H1 (cell line): ENCODE data around the gene ZNF609. TPM values are rescaled to one million over a fixed set of nuclear protein-coding genes. Genes with fewer than 3 reads are reported as not detected.

Source experiments
- CTCF ChIA-PET: fragments of 300-600 bp; sonication (Branson Sonifier 250); formaldehyde crosslinking; loops from one replicate; lab custom pipeline; 2021; ENCODE audit not compliant: partially characterized antibody; lab: Charles Lee
- POLR2A ChIA-PET: fragments of 300-600 bp; sonication (Branson Sonifier 250); formaldehyde crosslinking; loops from one replicate; lab custom pipeline; 2021; ENCODE audit warnings: inconsistent platforms; ENCODE audit not compliant: partially characterized antibody; lab: Charles Lee
- DNase-seq, 2 experiments: peaks; one replicate each; pipeline versions ENCODE4 v3.0.0 to v3.0.0-alpha.2; 2010 to 2022; ENCODE audit warnings: low spot score in 2 of 2, low read depth in 1 of 2, mixed read lengths in 1 of 2
- FAIRE-seq: peaks from 2 replicates; lab custom pipeline; 2011; peaks lifted over from hg19 to GRCh38; lab: Jason Lieb, UNC
- H2AFZ ChIP-seq: 2 replicates; pipeline ENCODE4 v1.8.1; 2012; ENCODE audit warnings: low read length, inconsistent platforms
- H2AK5ac ChIP-seq: 2 replicates; pipeline ENCODE4 v1.6.1; 2013; ENCODE audit warnings: low read depth, low read length
- H2BK120ac ChIP-seq: replicated peaks from 2 replicates; pipeline ENCODE3; 2013; ENCODE audit warnings: low read depth, low read length, inconsistent platforms
- H2BK12ac ChIP-seq: 2 replicates; pipeline ENCODE4 v1.6.1; 2013; ENCODE audit warnings: low read depth, low read length
- H2BK15ac ChIP-seq: 2 replicates; pipeline ENCODE4 v1.6.1; 2013; ENCODE audit warnings: low read length
- H2BK20ac ChIP-seq: 2 replicates; pipeline ENCODE4 v1.6.1; 2013; ENCODE audit warnings: low read length
- H2BK5ac ChIP-seq: 2 replicates; pipeline ENCODE4 v1.6.1; 2013; ENCODE audit warnings: low read depth, low read length
- H3K14ac ChIP-seq: 2 replicates; pipeline ENCODE4 v1.6.1; 2013; ENCODE audit warnings: inconsistent platforms; ENCODE audit not compliant: insufficient read length
- H3K18ac ChIP-seq: 2 replicates; pipeline ENCODE4 v1.6.1; 2013; ENCODE audit warnings: low read length; ENCODE audit errors: extremely low read depth
- H3K23ac ChIP-seq: 2 replicates; pipeline ENCODE4 v1.6.1; 2013; ENCODE audit warnings: inconsistent platforms; ENCODE audit not compliant: insufficient read length
- H3K23me2 ChIP-seq: 2 replicates; pipeline ENCODE4 v1.6.1; 2013; ENCODE audit warnings: low read depth, low read length
- H3K27ac ChIP-seq: 2 replicates; pipeline ENCODE4 v1.6.1; 2011; ENCODE audit warnings: low read depth, low read length, inconsistent platforms
- H3K27me3 ChIP-seq, 4 experiments: replicated peaks in 1 of 4; 1 replicate in 1 of 4; 2 replicates in 3 of 4; pipeline versions ENCODE4 v1.6.1 to v1.8.1; 2011 to 2013; ENCODE audit warnings: low read length in 3 of 4, mild to moderate bottlenecking in 3 of 4, inconsistent platforms in 2 of 4, mixed read lengths in 2 of 4, moderate library complexity in 1 of 4; ENCODE audit not compliant: control insufficient read depth in 3 of 4, insufficient read depth in 3 of 4; ENCODE audit errors: extremely low read depth in 1 of 4
- H3K36me3 ChIP-seq, 4 experiments: 2 replicates each; pipeline versions ENCODE4 v1.6.1 to v1.8.1; 2011 to 2013; ENCODE audit warnings: mild to moderate bottlenecking in 4 of 4, low read length in 3 of 4, moderate library complexity in 2 of 4, control low read depth in 1 of 4, inconsistent platforms in 1 of 4; ENCODE audit not compliant: insufficient read depth in 4 of 4, control insufficient read depth in 2 of 4
- H3K4ac ChIP-seq: replicated peaks from 2 replicates; pipeline ENCODE3; 2013; ENCODE audit warnings: low read length, low read depth, mixed read lengths, inconsistent platforms; ENCODE audit not compliant: insufficient read length
- H3K4me1 ChIP-seq, 4 experiments: replicated peaks in 1 of 4; 1 replicate in 1 of 4; 2 replicates in 3 of 4; pipeline versions ENCODE4 v1.6.1 to v1.8.1; 2011 to 2013; ENCODE audit warnings: low read length in 3 of 4, inconsistent platforms in 2 of 4, mixed read lengths in 1 of 4; ENCODE audit not compliant: insufficient read depth in 4 of 4, control insufficient read depth in 3 of 4
- H3K4me2 ChIP-seq, 2 experiments: 2 replicates each; pipeline versions ENCODE4 v1.6.1 to v1.8.1; 2011 to 2013; ENCODE audit warnings: low read depth in 2 of 2, low read length in 2 of 2, control low read depth in 1 of 2, inconsistent platforms in 1 of 2, mild to moderate bottlenecking in 1 of 2; ENCODE audit not compliant: insufficient read depth in 1 of 2
- H3K4me3 ChIP-seq, 4 experiments: fragments of 200-600, 300-600 bp in 1 of 4; sonication (generic), shearing (Covaris generic), sonication (Bioruptor Twin) in 1 of 4; 2 replicates each; pipeline versions ENCODE4 v1.5.1 to v1.8.1; 2011 to 2016; ENCODE audit warnings: low read length in 4 of 4, low read depth in 3 of 4, control low read depth in 2 of 4, inconsistent platforms in 2 of 4, mild to moderate bottlenecking in 2 of 4, mixed read lengths in 1 of 4, moderate library complexity in 1 of 4; ENCODE audit not compliant: insufficient read depth in 2 of 4; ENCODE audit errors: extremely low read depth in 1 of 4
- H3K56ac ChIP-seq: replicated peaks from 2 replicates; pipeline ENCODE3; 2013; ENCODE audit warnings: low read depth, mild to moderate bottlenecking, mixed read lengths, low read length, inconsistent platforms; ENCODE audit not compliant: insufficient read length
- H3K79me1 ChIP-seq: 2 replicates; pipeline ENCODE4 v1.6.1; 2013; ENCODE audit warnings: low read depth, low read length, control low read depth
- H3K79me2 ChIP-seq, 2 experiments: 2 replicates each; pipeline versions ENCODE4 v1.6.1 to v1.8.1; 2012 to 2013; ENCODE audit warnings: low read length in 2 of 2, mild to moderate bottlenecking in 2 of 2, inconsistent platforms in 1 of 2; ENCODE audit not compliant: insufficient read depth in 2 of 2, control insufficient read depth in 1 of 2
- H3K9ac ChIP-seq, 4 experiments: replicated peaks in 1 of 4; 1 replicate in 1 of 4; 2 replicates in 3 of 4; pipeline versions ENCODE4 v1.6.1 to v1.8.1; 2011 to 2013; ENCODE audit warnings: low read depth in 3 of 4, low read length in 3 of 4, control low read depth in 2 of 4, mild to moderate bottlenecking in 2 of 4, moderate library complexity in 2 of 4, inconsistent platforms in 1 of 4; ENCODE audit errors: extremely low read depth in 1 of 4
- H3K9me3 ChIP-seq, 2 experiments: 2 replicates each; pipeline versions ENCODE4 v1.6.1 to v1.8.1; 2012 to 2013; ENCODE audit warnings: mild to moderate bottlenecking in 2 of 2, moderate library complexity in 2 of 2, control low read depth in 1 of 2, inconsistent platforms in 1 of 2, low read depth in 1 of 2, low read length in 1 of 2, mixed read lengths in 1 of 2; ENCODE audit not compliant: insufficient read depth in 2 of 2
- H4K20me1 ChIP-seq, 2 experiments: replicated peaks in 1 of 2; 2 replicates each; pipeline versions ENCODE3 to v1.8.1; 2011 to 2013; ENCODE audit warnings: inconsistent platforms in 2 of 2, low read length in 2 of 2, mild to moderate bottlenecking in 1 of 2; ENCODE audit not compliant: insufficient read depth in 2 of 2, control insufficient read depth in 1 of 2
- H4K5ac ChIP-seq: 2 replicates; pipeline ENCODE4 v1.6.1; 2013; ENCODE audit warnings: low read length, low read depth, mixed read lengths, inconsistent platforms; ENCODE audit not compliant: insufficient read length
- H4K8ac ChIP-seq: 2 replicates; pipeline ENCODE4 v1.8.0; 2013; ENCODE audit warnings: mild to moderate bottlenecking, moderate library complexity, low read length, inconsistent platforms; ENCODE audit not compliant: insufficient read depth; ENCODE audit errors: extremely low read depth
- H4K91ac ChIP-seq: replicated peaks from 2 replicates; pipeline ENCODE3; 2013; ENCODE audit warnings: low read length, mixed read lengths, inconsistent platforms; ENCODE audit not compliant: insufficient read length
- ASH2L ChIP-seq: fragments of 200-600, 300-600 bp; sonication (generic); IDR thresholded peaks from one replicate; pipeline ENCODE4 v1.7.1; 2017; ENCODE audit warnings: low read length
- CHD2 ChIP-seq: IDR thresholded peaks from 2 replicates; pipeline ENCODE4 v1.6.1; 2012; ENCODE audit warnings: low read length, improper control_type of control experiment
- FOSL1 ChIP-seq: IDR thresholded peaks from 2 replicates; pipeline ENCODE4 v1.6.1; 2011; ENCODE audit warnings: mild to moderate bottlenecking, low read depth, low read length, moderate library complexity; ENCODE audit not compliant: insufficient read depth
- HDAC2 ChIP-seq, 2 experiments: fragments of 300-600 bp in 1 of 2; sonication (generic) in 1 of 2; IDR thresholded peaks; 2 replicates each; pipeline ENCODE4 v1.6.1; 2011 to 2012; ENCODE audit warnings: low read depth in 2 of 2, low read length in 2 of 2, mild to moderate bottlenecking in 2 of 2, moderate library complexity in 2 of 2, borderline replicate concordance in 1 of 2, inconsistent platforms in 1 of 2
- SP4 ChIP-seq: IDR thresholded peaks from 2 replicates; pipeline ENCODE4 v1.6.1; 2012; ENCODE audit warnings: low read length, inconsistent platforms
- SUZ12 ChIP-seq: fragments of 200-600 bp; sonication (generic); IDR thresholded peaks from 2 replicates; pipeline ENCODE4 v1.6.1; 2012; ENCODE audit warnings: mild to moderate bottlenecking, inconsistent platforms, low read length, moderate library complexity, mixed read lengths
- TAF7 ChIP-seq: optimal IDR thresholded peaks from 2 replicates; pipeline ENCODE3; 2011; ENCODE audit warnings: low read depth, mild to moderate bottlenecking, inconsistent platforms, low read length, moderate library complexity, borderline replicate concordance
- TEAD4 ChIP-seq: IDR thresholded peaks from 2 replicates; pipeline ENCODE4 v1.6.1; 2012; ENCODE audit warnings: low read depth, low read length, inconsistent platforms, mixed read lengths
- WGBS, 2 experiments: shearing (Covaris generic) in 1 of 2; methylation state at CpG; one replicate each; pipeline versions ENCODE4 v1.1.6 to v1.1.7; 2013 to 2015; ENCODE audit warnings: low lambda C conversion rate in 2 of 2, mixed read lengths in 2 of 2, inconsistent platforms in 1 of 2, low coverage in 1 of 2, missing lambda C conversion rate in 1 of 2; ENCODE audit not compliant: insufficient replicate concordance in 2 of 2, insufficient coverage in 1 of 2, insufficient read length in 1 of 2; ENCODE audit errors: extremely low coverage in 1 of 2, missing lambda C conversion rate in 1 of 2; 5-methylcytosine and 5-hydroxymethylcytosine counted together
- polyA plus RNA-seq, 7 experiments: library from polyadenylated mRNA; depleted of rRNA in 3 of 7; stranded (reverse) in 5 of 7; unstranded in 2 of 7; fragments of >200 nt in 5 of 7; fragments of 200-250 nt in 2 of 7; gene quantifications; 1 replicate in 5 of 7; 2 replicates in 1 of 7; 4 replicates in 1 of 7; pipeline versions ENCODE4 v1.2.1 to v1.2.3, GENCODE V29; 2011 to 2013; ENCODE audit warnings: missing spikeins in 2 of 7, mixed read lengths in 2 of 7
- total RNA-seq: library from RNA; stranded (reverse); fragmentation: NEBNext Ultra II Directional; extraction: Animal tissue kit (Norgen Biotek cat#: 25700); gene quantifications from 2 replicates; pipeline ENCODE4 v1.2.1, GENCODE V29; 2021

ZNF609 gene
- total and polyA plus RNA-seq, 2 of the 8 experiments (the other 6 are each of a cell fraction or from before 2014, with no cell fraction given): 15.5 to 47.8 TPM

DNA sequence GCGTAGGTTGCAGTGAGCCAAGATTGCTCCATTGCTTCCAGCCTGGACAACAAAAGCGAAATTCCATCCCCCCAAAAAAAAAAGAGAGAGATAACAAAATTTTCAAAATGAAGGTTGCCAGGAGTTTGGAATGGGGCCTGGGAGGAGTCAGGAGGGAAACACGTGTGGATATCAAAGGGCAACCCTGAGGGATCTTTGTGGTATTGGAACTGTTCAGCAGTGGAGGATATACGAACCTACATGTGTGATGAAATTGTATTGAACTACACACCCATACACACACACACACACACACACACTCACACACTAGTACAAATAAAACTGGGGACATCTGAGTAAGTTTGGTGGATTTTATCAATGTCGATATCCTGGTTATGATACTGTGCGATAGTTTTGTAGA lies 253.2 kb downstream of the ZNF609 start:
- Histone ChIP-seq H3K4me2 (no peak overlapping the region), H3K79me1 (no peaks in the 10 kb centered on the region), H3K9ac (no peak overlapping the region), H3K4me3 (no peak overlapping the region), H3K9me3 (no peaks in the 10 kb centered on the region), H4K20me1 (no peaks in the 10 kb centered on the region), H3K4ac (no peak overlapping the region), H2BK120ac (no peak overlapping the region), H3K27me3 (no peaks in the 10 kb centered on the region), H2BK5ac (no peak overlapping the region), H2BK20ac (no peak overlapping the region), H4K5ac (no peak overlapping the region), H3K56ac (no peak overlapping the region), H3K23me2 (no peaks in the 10 kb centered on the region), H3K18ac (no peak overlapping the region), H4K91ac (no peak overlapping the region), H2BK15ac (no peak overlapping the region), H4K8ac (no peak overlapping the region), H3K4me1 (no peaks in the 10 kb centered on the region), H2BK12ac (no peak overlapping the region), H3K23ac (no peak overlapping the region), H3K14ac (no peak overlapping the region), H3K79me2 (no peaks in the 10 kb centered on the region), H3K36me3 (peaks cover 11 to 51% (median 38%) of the 10 kb centered on the region in 4 experiments), H2AK5ac (no peak overlapping the region), H3K27ac (no peak overlapping the region), H2AFZ (no peak overlapping the region)
- DNase-seq (no peak), FAIRE-seq (no peak)
- POLR2A ChIA-PET: interaction anchor here (39.0 to 59.2 kb wide), 2 partner anchors 5 to 19 kb away, joined by 1192 read pairs; no protein-coding TSS in a partner anchor
- no peak for TF ChIP-seq TEAD4
- no peak for TF ChIP-seq FOSL1
- no peak for TF ChIP-seq ASH2L
- no peak for TF ChIP-seq SUZ12
- TF ChIP-seq TAF7: no peak
- no peak for TF ChIP-seq SP4
- TF ChIP-seq CHD2: no peak
- TF ChIP-seq HDAC2 (IDR thresholded peaks at IDR 0.05; ENCODE audit: borderline replicate concordance in 1 of 2, low read depth in 2 of 2, low read length in 2 of 2): no peak
- whole genome bisulfite sequencing, 2 experiments: 93% methylated on average over 6 of the region's 6 CpGs; no CpG with 5 or more reads in 1 of the 2 experiments
- CTCF ChIA-PET: interaction anchor here (5.9 kb wide), 1 partner anchor 14 kb away, joined by 28 read pairs; no protein-coding TSS in a partner anchor
